ENCODE results near the gene FOXG1.

GRCh38 chr14:28746247-28746646 is 20.3 kb upstream of the FOXG1 start:
- TF ChIP-seq POLR2A (IDR thresholded peaks at IDR 0.05) (no peak), POLR2AphosphoS5 (IDR thresholded peaks at IDR 0.05; ENCODE audit: insufficient read depth in 1 of 2, low read depth in 1 of 2) (no peak)
- TF ChIP-seq, protein P1, sequence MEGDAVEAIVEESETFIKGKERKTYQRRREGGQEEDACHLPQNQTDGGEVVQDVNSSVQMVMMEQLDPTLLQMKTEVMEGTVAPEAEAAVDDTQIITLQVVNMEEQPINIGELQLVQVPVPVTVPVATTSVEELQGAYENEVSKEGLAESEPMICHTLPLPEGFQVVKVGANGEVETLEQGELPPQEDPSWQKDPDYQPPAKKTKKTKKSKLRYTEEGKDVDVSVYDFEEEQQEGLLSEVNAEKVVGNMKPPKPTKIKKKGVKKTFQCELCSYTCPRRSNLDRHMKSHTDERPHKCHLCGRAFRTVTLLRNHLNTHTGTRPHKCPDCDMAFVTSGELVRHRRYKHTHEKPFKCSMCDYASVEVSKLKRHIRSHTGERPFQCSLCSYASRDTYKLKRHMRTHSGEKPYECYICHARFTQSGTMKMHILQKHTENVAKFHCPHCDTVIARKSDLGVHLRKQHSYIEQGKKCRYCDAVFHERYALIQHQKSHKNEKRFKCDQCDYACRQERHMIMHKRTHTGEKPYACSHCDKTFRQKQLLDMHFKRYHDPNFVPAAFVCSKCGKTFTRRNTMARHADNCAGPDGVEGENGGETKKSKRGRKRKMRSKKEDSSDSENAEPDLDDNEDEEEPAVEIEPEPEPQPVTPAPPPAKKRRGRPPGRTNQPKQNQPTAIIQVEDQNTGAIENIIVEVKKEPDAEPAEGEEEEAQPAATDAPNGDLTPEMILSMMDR (IDR thresholded peaks at IDR 0.05), result no peak

All from vagina (tissue), 2 donors.